ENCODE results near the gene DPH2. TPM values are rescaled to one million over a fixed set of nuclear protein-coding genes. Genes with fewer than 3 reads are reported as not detected.

The DPH2 gene
- total RNA-seq, 1 experiment from 2014 or later, result 41.2 TPM

GRCh38 chr1:44013949-44014348 lies 44.1 kb downstream of the DPH2 start:
- no peak overlapping the region for H3K4me3 Mint-ChIP-seq (ENCODE audit: low read depth, unreplicated experiment)
- BruUV-seq (replicated peaks), result no TSS peak
- intact Hi-C loops (cut with micrococcal nuclease; ENCODE audit: unreplicated experiment), result loop anchor here (2.0 kb wide), 1 partner anchor 17 kb away; the partner anchor contains the start of gene SLC6A9
- peaks cover 5% of the 10 kb centered on the region for H3K36me3 Mint-ChIP-seq (ENCODE audit: insufficient read depth, unreplicated experiment)
- TF ChIP-seq CTCF (IDR thresholded peaks at IDR 0.05; ENCODE audit: unreplicated experiment), result no peak
- H3K27ac Mint-ChIP-seq (ENCODE audit: unreplicated experiment), result no peak overlapping the region
- peaks cover 9% of the 10 kb centered on the region for H3K4me1 Mint-ChIP-seq (ENCODE audit: low read depth, unreplicated experiment)
- no peaks in the 10 kb centered on the region for H3K9me3 Mint-ChIP-seq (ENCODE audit: low read depth, unreplicated experiment)
- DNase-seq, result no peak
- CTCF ChIA-PET, result interaction anchor here (1.8 kb wide), 1 partner anchor 11 kb away, joined by 4 read pairs; no protein-coding TSS in a partner anchor
- no peaks in the 10 kb centered on the region for H3K27me3 Mint-ChIP-seq (ENCODE audit: unreplicated experiment)

- Mint-ChIP-seq H3K36me3 (ENCODE audit: insufficient read depth, unreplicated experiment) (peaks cover 5% of the 10 kb centered on the region), H3K4me1 (ENCODE audit: low read depth, unreplicated experiment) (peaks cover 9% of the 10 kb centered on the region), H3K27me3 (ENCODE audit: unreplicated experiment) (no peaks in the 10 kb centered on the region), H3K9me3 (ENCODE audit: low read depth, unreplicated experiment) (no peaks in the 10 kb centered on the region), H3K27ac (ENCODE audit: unreplicated experiment) (no peak overlapping the region), H3K4me3 (ENCODE audit: low read depth, unreplicated experiment) (no peak overlapping the region)
- TF ChIP-seq CTCF (IDR thresholded peaks at IDR 0.05; ENCODE audit: unreplicated experiment), result no peak
- DNase-seq, result no peak
- BruUV-seq (replicated peaks), result no TSS peak
- CTCF ChIA-PET, result interaction anchor here (0.6 to 1.8 kb wide), 2 partner anchors 10 to 11 kb away, joined by 4 read pairs; no protein-coding TSS in a partner anchor
- intact Hi-C loops (cut with micrococcal nuclease; ENCODE audit: unreplicated experiment), result no loop called here
These were observed 44.7 kb downstream of the DPH2 start for GRCh38 chr1:44014365-44015104.

GRCh38 chr1:44015206-44015605 lies 45.4 kb downstream of the DPH2 start:
- BruUV-seq (replicated peaks), result no TSS peak
- Mint-ChIP-seq H3K27me3 (ENCODE audit: unreplicated experiment) (no peaks in the 10 kb centered on the region), H3K36me3 (ENCODE audit: insufficient read depth, unreplicated experiment) (peaks cover 5% of the 10 kb centered on the region), H3K9me3 (ENCODE audit: low read depth, unreplicated experiment) (no peaks in the 10 kb centered on the region), H3K4me3 (ENCODE audit: low read depth, unreplicated experiment) (no peak overlapping the region), H3K27ac (ENCODE audit: unreplicated experiment) (no peak overlapping the region), H3K4me1 (ENCODE audit: low read depth, unreplicated experiment) (peaks cover 9% of the 10 kb centered on the region)
- TF ChIP-seq CTCF (IDR thresholded peaks at IDR 0.05; ENCODE audit: unreplicated experiment), result no peak
- DNase-seq, result no peak
- CTCF ChIA-PET, result interaction anchor here (0.6 to 1.8 kb wide), 2 partner anchors 9 to 11 kb away, joined by 4 read pairs; no protein-coding TSS in a partner anchor
- intact Hi-C loops (cut with micrococcal nuclease; ENCODE audit: unreplicated experiment), result no loop called here

GRCh38 chr1:44016041-44016889 lies 46.5 kb downstream of the DPH2 start:
- intact Hi-C loops (cut with micrococcal nuclease; ENCODE audit: unreplicated experiment), result no loop called here
- no peak overlapping the region for H3K27ac Mint-ChIP-seq (ENCODE audit: unreplicated experiment)
- CTCF ChIA-PET, result interaction anchor here (0.6 kb wide), 1 partner anchor 464 kb away, joined by 5 read pairs; no protein-coding TSS in a partner anchor

More at GRCh38 chr1:44016041-44016889, 46.5 kb downstream of the DPH2 start:
- Mint-ChIP-seq H3K4me1 (ENCODE audit: low read depth, unreplicated experiment) (peaks cover 9% of the 10 kb centered on the region), H3K4me3 (ENCODE audit: low read depth, unreplicated experiment) (no peak overlapping the region), H3K9me3 (ENCODE audit: low read depth, unreplicated experiment) (no peaks in the 10 kb centered on the region), H3K27me3 (ENCODE audit: unreplicated experiment) (no peaks in the 10 kb centered on the region), H3K36me3 (ENCODE audit: insufficient read depth, unreplicated experiment) (peaks cover 5% of the 10 kb centered on the region)
- BruUV-seq (replicated peaks), result no TSS peak
- TF ChIP-seq CTCF (IDR thresholded peaks at IDR 0.05; ENCODE audit: unreplicated experiment), result no peak
- DNase-seq, result no peak
